CD14-positive monocyte (primary cell): ENCODE data around the gene ZNF154. TPM values are rescaled to one million over a fixed set of nuclear protein-coding genes. Genes with fewer than 3 reads are reported as not detected.

Experiments used
- DNase-seq, 3 donors: peaks; one replicate each; pipeline ENCODE4 v3.0.0-alpha.2; 2011 to 2022
- H2AFZ ChIP-seq: 2 replicates; pipeline ENCODE4 v1.6.0; 2012; ENCODE audit warnings: mild to moderate bottlenecking, low read depth, low read length, inconsistent platforms; ENCODE audit not compliant: insufficient read depth, poor library complexity, severe bottlenecking
- H3K27ac ChIP-seq, 2 donors: 1 replicate in 1 of 2; 2 replicates in 1 of 2; pipeline ENCODE4 v1.5.1; 2012 to 2013; ENCODE audit warnings: low read length in 2 of 2, control low read depth in 1 of 2, inconsistent platforms in 1 of 2, low read depth in 1 of 2, mild to moderate bottlenecking in 1 of 2
- H3K27me3 ChIP-seq, 2 donors: one replicate each; pipeline versions ENCODE4 v1.6.0 to v1.6.1; 2011 to 2013; ENCODE audit warnings: low read length in 2 of 2; ENCODE audit not compliant: control insufficient read depth in 2 of 2, insufficient read depth in 2 of 2
- H3K36me3 ChIP-seq, 2 donors: replicated peaks in 1 of 2; 1 replicate in 1 of 2; 2 replicates in 1 of 2; pipeline versions ENCODE4 v1.5.1 to v1.6.1; 2012 to 2013; ENCODE audit warnings: low read length in 2 of 2, control low read depth in 1 of 2, inconsistent platforms in 1 of 2, mild to moderate bottlenecking in 1 of 2; ENCODE audit not compliant: insufficient read depth in 2 of 2, control insufficient read depth in 1 of 2
- H3K4me1 ChIP-seq, 2 donors: 1 replicate in 1 of 2; 2 replicates in 1 of 2; pipeline versions ENCODE4 v1.5.1 to v1.6.1; 2012 to 2013; ENCODE audit warnings: low read length in 2 of 2, control low read depth in 1 of 2, inconsistent platforms in 1 of 2, mild to moderate bottlenecking in 1 of 2, moderate library complexity in 1 of 2; ENCODE audit not compliant: insufficient read depth in 2 of 2, control insufficient read depth in 1 of 2
- H3K4me2 ChIP-seq: replicated peaks from 2 replicates; pipeline ENCODE3; 2012; ENCODE audit warnings: low read length, moderate library complexity, mild to moderate bottlenecking; ENCODE audit not compliant: poor library complexity, severe bottlenecking; ENCODE audit errors: extremely low read depth
- H3K4me3 ChIP-seq, 3 experiments: fragments of 200-600 bp in 1 of 3; sonication (generic) in 1 of 3; replicated peaks in 1 of 3; 1 replicate in 2 of 3; 2 replicates in 1 of 3; pipeline ENCODE4 v1.5.1; 2011 to 2013; ENCODE audit warnings: low read length in 3 of 3, mild to moderate bottlenecking in 3 of 3, control low read depth in 2 of 3, low read depth in 2 of 3, inconsistent platforms in 1 of 3, moderate library complexity in 1 of 3
- H3K79me2 ChIP-seq: 2 replicates; pipeline ENCODE4 v1.6.0; 2012; ENCODE audit warnings: mild to moderate bottlenecking, control low read depth, inconsistent platforms, low read length, moderate library complexity; ENCODE audit not compliant: insufficient read depth
- H3K9ac ChIP-seq: 2 replicates; pipeline ENCODE4 v1.6.0; 2017; ENCODE audit warnings: low read length, mild to moderate bottlenecking; ENCODE audit not compliant: insufficient read depth, poor library complexity, severe bottlenecking
- H3K9me3 ChIP-seq, 2 donors: replicated peaks in 1 of 2; 1 replicate in 1 of 2; 2 replicates in 1 of 2; pipeline versions ENCODE4 v1.5.1 to v1.6.1; 2012 to 2013; ENCODE audit warnings: low read length in 2 of 2, control low read depth in 1 of 2; ENCODE audit not compliant: control insufficient read depth in 1 of 2, insufficient read depth in 1 of 2
- H4K20me1 ChIP-seq: 2 replicates; pipeline ENCODE4 v1.6.0; 2012; ENCODE audit warnings: mild to moderate bottlenecking, low read length, control low read depth, moderate library complexity; ENCODE audit not compliant: insufficient read depth
- H3K27ac Mint-ChIP-seq, 7 donors: one replicate each; pipeline ENCODE4 v1.8.0; 2020; ENCODE audit warnings: mild to moderate bottlenecking in 7 of 7, mixed read lengths in 7 of 7, moderate library complexity in 6 of 7, inconsistent platforms in 2 of 7
- H3K27me3 Mint-ChIP-seq, 3 donors: one replicate each; pipeline ENCODE4 v1.8.0; 2021 to 2022; ENCODE audit warnings: low read depth in 3 of 3, mild to moderate bottlenecking in 3 of 3, mixed read lengths in 3 of 3, moderate library complexity in 3 of 3, inconsistent platforms in 1 of 3
- H3K36me3 Mint-ChIP-seq, 2 donors: one replicate each; pipeline ENCODE4 v1.8.0; 2020; ENCODE audit warnings: mixed read lengths in 2 of 2, inconsistent platforms in 1 of 2, mild to moderate bottlenecking in 1 of 2
- H3K4me1 Mint-ChIP-seq: one replicate; pipeline ENCODE4 v1.8.0; 2020; ENCODE audit warnings: mild to moderate bottlenecking, mixed read lengths
- H3K4me3 Mint-ChIP-seq, 2 donors: one replicate each; pipeline ENCODE4 v1.8.0; 2020; ENCODE audit warnings: mild to moderate bottlenecking in 2 of 2, mixed read lengths in 2 of 2, moderate library complexity in 1 of 2
- H3K9me3 Mint-ChIP-seq, 7 donors: one replicate each; pipeline ENCODE4 v1.8.0; 2020 to 2022; ENCODE audit warnings: mixed read lengths in 7 of 7, mild to moderate bottlenecking in 6 of 7, moderate library complexity in 6 of 7, inconsistent platforms in 2 of 7
- WGBS: methylation state at CpG from one replicate; pipeline ENCODE4 v1.1.5; 2013; ENCODE audit warnings: missing lambda C conversion rate; ENCODE audit not compliant: insufficient coverage; 5-methylcytosine and 5-hydroxymethylcytosine counted together
- intact Hi-C, 2 donors: fragments of 100-400 bp; cut with micrococcal nuclease; formaldehyde crosslinking; loops; one replicate each; pipeline versions ENCODE4 v1.15.0 to v1.15.1; 2023
- polyA plus RNA-seq, 3 donors: library from polyadenylated mRNA; depleted of rRNA in 1 of 3; unstranded in 2 of 3; stranded (reverse) in 1 of 3; fragments of 300-500 nt in 2 of 3; fragments of >200 nt in 1 of 3; fragmentation: Illumina TruSeq in 2 of 3; gene quantifications; 1 replicate in 2 of 3; 2 replicates in 1 of 3; pipeline ENCODE4 v1.2.3, GENCODE V29; 2012 to 2021
- TF ChIP-seq, protein P1 (sequence below): fragments of 200-600 bp; IDR thresholded peaks from one replicate; pipeline ENCODE4 v1.8.0; 2022; ENCODE audit warnings: antibody characterized with exemption, mild to moderate bottlenecking

ZNF154 gene
- polyA plus RNA-seq, 3 donors: 0.52 TPM; not detected in 2

GRCh38 chr19:57665261-57665806, 43.7 kb downstream of the ZNF154 start:
- Mint-ChIP-seq H3K27me3 (peaks cover 36 to 60% (median 37%) of the 10 kb centered on the region in 3 donors), H3K36me3 (no peaks in the 10 kb centered on the region), H3K9me3 (peaks cover 2 to 42% (median 24%) of the 10 kb centered on the region in 7 donors), H3K4me3 (peak overlapping the region in 1 of 2 donors; percentile 11), H3K27ac (no peak overlapping the region), H3K4me1 (peaks cover 11% of the 10 kb centered on the region)
- peaks cover 14 to 44% of the 10 kb centered on the region in 2 donors for H3K27me3 ChIP-seq
- no peak overlapping the region for H2AFZ ChIP-seq
- TF ChIP-seq, protein P1, sequence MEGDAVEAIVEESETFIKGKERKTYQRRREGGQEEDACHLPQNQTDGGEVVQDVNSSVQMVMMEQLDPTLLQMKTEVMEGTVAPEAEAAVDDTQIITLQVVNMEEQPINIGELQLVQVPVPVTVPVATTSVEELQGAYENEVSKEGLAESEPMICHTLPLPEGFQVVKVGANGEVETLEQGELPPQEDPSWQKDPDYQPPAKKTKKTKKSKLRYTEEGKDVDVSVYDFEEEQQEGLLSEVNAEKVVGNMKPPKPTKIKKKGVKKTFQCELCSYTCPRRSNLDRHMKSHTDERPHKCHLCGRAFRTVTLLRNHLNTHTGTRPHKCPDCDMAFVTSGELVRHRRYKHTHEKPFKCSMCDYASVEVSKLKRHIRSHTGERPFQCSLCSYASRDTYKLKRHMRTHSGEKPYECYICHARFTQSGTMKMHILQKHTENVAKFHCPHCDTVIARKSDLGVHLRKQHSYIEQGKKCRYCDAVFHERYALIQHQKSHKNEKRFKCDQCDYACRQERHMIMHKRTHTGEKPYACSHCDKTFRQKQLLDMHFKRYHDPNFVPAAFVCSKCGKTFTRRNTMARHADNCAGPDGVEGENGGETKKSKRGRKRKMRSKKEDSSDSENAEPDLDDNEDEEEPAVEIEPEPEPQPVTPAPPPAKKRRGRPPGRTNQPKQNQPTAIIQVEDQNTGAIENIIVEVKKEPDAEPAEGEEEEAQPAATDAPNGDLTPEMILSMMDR: no peak
- no peaks in the 10 kb centered on the region for H3K79me2 ChIP-seq
- H3K9ac ChIP-seq: no peak overlapping the region
- H3K4me1 ChIP-seq: peaks cover 0 to 7% of the 10 kb centered on the region in 2 donors
- H3K4me2 ChIP-seq: no peak overlapping the region
- intact Hi-C loops: no loop called here
- no peak overlapping the region for H3K27ac ChIP-seq
- no peak for DNase-seq
- no peak overlapping the region for H3K4me3 ChIP-seq
- H3K9me3 ChIP-seq: peaks cover 12 to 18% of the 10 kb centered on the region in 2 donors
- H4K20me1 ChIP-seq: no peaks in the 10 kb centered on the region
- H3K36me3 ChIP-seq: no peaks in the 10 kb centered on the region
- 100% methylated on average over 1 of the region's 9 CpGs for WGBS

DNA sequence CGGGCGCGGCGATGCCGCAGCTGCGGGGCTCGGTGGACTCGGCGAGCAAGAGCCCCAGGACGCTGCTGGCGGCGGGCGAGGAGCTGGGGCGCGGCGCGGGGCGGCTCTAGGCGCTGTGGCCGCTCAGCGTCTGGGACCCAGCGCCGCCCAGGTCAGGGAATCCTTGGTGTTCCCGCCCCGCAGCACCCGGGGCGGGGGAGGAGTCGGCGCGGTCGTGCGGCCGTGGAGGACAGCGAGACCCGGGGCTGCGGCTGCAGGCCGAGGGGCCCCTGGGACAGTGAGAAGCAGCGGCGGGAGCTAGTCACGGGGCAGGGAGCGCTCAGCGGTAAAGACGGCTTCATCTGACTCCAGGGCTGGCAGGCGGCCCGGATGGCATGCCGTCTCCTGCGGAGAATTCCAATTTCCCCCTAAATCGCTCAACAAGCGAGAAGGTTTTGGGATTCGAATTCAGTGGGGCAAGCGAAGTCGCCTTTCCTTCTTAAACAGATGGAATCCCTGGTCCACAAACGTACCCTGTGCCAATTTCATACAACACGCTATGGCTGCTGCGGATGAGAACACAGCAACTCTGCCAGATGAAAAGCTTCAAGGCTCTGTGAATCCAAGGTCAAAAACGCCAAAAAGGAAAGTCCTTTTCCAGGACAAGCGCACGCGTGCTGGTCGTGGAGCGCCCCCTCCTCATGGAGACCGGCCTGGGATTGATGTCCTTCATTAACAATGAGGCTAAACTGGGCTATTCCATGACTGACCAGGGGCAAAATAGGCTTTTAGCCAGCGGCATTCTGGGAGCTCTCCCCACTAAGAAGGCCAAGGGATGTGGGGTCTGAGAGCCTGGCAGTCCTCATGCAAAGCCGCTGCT, 44.5 kb downstream of the ZNF154 start:
- Mint-ChIP-seq H3K4me1 (peaks cover 11% of the 10 kb centered on the region), H3K4me3 (peak overlapping the region; percentile 48 to 90), H3K9me3 (peaks cover 2 to 40% (median 21%) of the 10 kb centered on the region in 7 donors), H3K36me3 (no peaks in the 10 kb centered on the region), H3K27ac (no peak overlapping the region), H3K27me3 (peaks cover 37 to 63% (median 39%) of the 10 kb centered on the region in 3 donors)
- peak overlapping the region in 1 of 3 experiments; percentile 51 for H3K4me3 ChIP-seq
- TF ChIP-seq, protein P1: no peak
- peaks cover 8 to 18% of the 10 kb centered on the region in 2 donors for H3K9me3 ChIP-seq
- H4K20me1 ChIP-seq: no peaks in the 10 kb centered on the region
- H3K27ac ChIP-seq: no peak overlapping the region
- H3K4me2 ChIP-seq: peak overlapping the region; percentile 58
- peak overlapping the region; percentile 8 for H3K9ac ChIP-seq
- H3K36me3 ChIP-seq: no peaks in the 10 kb centered on the region
- intact Hi-C loops: no loop called here
- peaks cover 17 to 48% of the 10 kb centered on the region in 2 donors for H3K27me3 ChIP-seq
- H2AFZ ChIP-seq: peak overlapping the region; percentile 42
- WGBS: 3% methylated on average over 61 of the region's 64 CpGs
- peaks cover 0 to 7% of the 10 kb centered on the region in 2 donors for H3K4me1 ChIP-seq
- no peak for DNase-seq
- no peaks in the 10 kb centered on the region for H3K79me2 ChIP-seq
